ENCODE measurements around the gene ARHGEF10L. TPM values are rescaled to one million over a fixed set of nuclear protein-coding genes. Genes with fewer than 3 reads are reported as not detected.

ARHGEF10L gene
- total RNA-seq, 4 donors from 2014 or later, result 72.7 to 177 (median 156) TPM

DNA sequence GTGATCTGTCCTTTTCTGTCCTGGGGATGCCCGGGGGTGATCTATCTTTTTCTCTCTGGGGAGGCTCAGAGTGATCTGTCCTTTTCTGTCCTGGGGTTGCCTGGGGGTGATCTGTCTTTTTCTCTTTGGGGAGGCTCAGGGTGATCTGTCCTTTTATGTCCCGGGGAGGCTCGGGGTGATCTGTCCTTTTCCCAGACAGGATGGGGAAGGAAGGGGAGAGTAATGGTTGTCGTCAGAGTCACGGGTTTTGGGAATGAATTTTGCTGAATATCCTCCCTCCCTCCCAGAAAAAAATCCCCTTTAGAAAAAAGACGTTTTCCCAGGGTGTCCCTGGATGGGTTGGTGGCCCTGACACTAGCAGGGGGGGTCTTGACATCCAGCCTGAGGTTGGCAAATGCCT lies 91.5 kb downstream of the ARHGEF10L start:
- Histone ChIP-seq H3K36me3 (peaks cover 0 to 99% (median 0%) of the 10 kb centered on the region in 3 donors), H3K9me3 (no peaks in the 10 kb centered on the region), H3K27ac (no peak overlapping the region), H3K4me3 (no peak overlapping the region), H3K27me3 (no peaks in the 10 kb centered on the region), H3K4me1 (peaks cover 0 to 4% (median 1%) of the 10 kb centered on the region in 4 donors)
- no peak for TF ChIP-seq POLR2A (IDR thresholded peaks at IDR 0.05)
- TF ChIP-seq, protein P1, sequence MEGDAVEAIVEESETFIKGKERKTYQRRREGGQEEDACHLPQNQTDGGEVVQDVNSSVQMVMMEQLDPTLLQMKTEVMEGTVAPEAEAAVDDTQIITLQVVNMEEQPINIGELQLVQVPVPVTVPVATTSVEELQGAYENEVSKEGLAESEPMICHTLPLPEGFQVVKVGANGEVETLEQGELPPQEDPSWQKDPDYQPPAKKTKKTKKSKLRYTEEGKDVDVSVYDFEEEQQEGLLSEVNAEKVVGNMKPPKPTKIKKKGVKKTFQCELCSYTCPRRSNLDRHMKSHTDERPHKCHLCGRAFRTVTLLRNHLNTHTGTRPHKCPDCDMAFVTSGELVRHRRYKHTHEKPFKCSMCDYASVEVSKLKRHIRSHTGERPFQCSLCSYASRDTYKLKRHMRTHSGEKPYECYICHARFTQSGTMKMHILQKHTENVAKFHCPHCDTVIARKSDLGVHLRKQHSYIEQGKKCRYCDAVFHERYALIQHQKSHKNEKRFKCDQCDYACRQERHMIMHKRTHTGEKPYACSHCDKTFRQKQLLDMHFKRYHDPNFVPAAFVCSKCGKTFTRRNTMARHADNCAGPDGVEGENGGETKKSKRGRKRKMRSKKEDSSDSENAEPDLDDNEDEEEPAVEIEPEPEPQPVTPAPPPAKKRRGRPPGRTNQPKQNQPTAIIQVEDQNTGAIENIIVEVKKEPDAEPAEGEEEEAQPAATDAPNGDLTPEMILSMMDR (IDR thresholded peaks at IDR 0.05), result no peak
- DNase-seq, result no peak

DNA sequence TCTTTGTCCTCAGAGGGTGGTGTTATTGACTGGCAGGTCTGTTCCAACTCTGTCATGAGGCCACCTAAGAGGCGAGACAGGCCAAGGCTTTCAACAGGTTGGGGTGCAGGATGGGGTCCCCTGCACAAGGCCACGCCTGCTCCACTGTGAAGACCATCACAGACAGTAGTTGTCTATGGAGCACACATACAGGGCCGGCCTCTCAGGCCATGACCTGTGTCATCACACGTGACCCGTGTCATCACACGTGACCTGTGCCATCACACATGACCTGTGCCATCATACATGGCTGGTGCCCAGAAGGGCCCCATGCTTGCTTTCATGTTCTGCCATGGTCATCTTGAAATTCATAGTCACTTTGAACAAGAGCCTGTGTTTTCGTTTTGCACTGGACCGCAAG lies 91.9 kb downstream of the ARHGEF10L start:
- no peak for DNase-seq
- Histone ChIP-seq H3K27ac (no peak overlapping the region), H3K4me3 (no peak overlapping the region), H3K36me3 (peaks cover 0 to 99% (median 0%) of the 10 kb centered on the region in 3 donors), H3K27me3 (no peaks in the 10 kb centered on the region), H3K4me1 (peaks cover 0 to 4% (median 1%) of the 10 kb centered on the region in 4 donors), H3K9me3 (no peaks in the 10 kb centered on the region)
- TF ChIP-seq, protein P1 (IDR thresholded peaks at IDR 0.05), result no peak
- TF ChIP-seq POLR2A (IDR thresholded peaks at IDR 0.05), result no peak

DNA sequence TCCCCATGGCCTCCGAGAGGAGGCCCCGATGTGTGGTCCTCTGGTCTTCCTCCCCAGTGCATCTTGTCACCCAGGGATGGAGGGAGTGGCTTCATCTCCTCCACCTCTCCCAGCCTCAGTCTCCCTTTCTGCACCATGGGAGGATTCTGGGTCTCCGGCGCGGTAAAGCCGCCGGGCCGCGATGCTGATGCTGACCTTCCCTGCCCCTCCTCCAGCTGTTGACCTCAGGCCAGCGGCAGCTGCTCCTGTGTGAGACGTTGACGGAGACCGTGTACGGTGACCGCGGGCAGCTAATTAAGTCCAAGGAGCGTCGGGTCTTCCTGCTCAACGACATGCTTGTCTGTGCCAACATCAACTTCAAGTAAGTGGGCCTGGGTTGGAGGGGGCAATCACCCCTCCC lies 92.6 kb downstream of the ARHGEF10L start:
- H3K27ac ChIP-seq, result no peak overlapping the region
- peaks cover 0 to 99% (median 0%) of the 10 kb centered on the region in 3 donors for H3K36me3 ChIP-seq
- no peaks in the 10 kb centered on the region for H3K9me3 ChIP-seq
- DNase-seq, result no peak
- H3K4me3 ChIP-seq, result no peak overlapping the region
- TF ChIP-seq POLR2A (IDR thresholded peaks at IDR 0.05), result no peak
- TF ChIP-seq, protein P1 (IDR thresholded peaks at IDR 0.05), result no peak
- H3K4me1 ChIP-seq, result peaks cover 0 to 4% (median 1%) of the 10 kb centered on the region in 4 donors
- no peaks in the 10 kb centered on the region for H3K27me3 ChIP-seq

DNA sequence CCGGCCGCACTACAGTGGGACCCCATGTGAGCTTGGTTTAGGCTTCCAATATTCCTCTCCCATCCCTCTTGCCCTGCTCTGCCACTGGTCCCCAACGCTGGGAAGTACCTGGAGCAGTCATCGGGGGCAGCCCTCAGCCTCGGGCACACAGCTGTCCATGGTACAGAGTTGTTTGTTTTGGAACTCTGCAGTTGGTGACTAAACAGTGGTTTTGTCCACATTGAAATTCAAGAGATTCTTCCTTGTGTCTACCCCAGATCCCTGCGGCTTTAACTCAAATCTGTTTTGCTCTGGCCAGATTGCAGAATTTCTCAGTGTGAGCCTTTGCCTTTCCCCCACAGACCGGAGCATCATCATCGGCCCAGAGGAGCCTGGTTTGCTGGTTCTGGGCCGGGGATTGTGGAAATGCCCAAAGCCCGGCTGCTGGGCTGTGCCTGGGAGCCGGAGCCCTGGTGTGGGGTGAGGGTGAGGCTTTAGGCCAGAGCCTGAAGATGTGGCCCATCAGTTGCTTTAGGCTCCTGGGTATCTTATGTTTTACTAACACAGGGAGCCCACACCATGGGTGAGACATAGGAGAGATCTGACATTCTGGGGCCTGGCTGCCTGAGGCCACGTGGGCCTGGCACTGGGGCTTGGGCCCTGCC lies 93.2 kb downstream of the ARHGEF10L start:
- H3K9me3 ChIP-seq, result no peaks in the 10 kb centered on the region
- H3K27ac ChIP-seq, result no peak overlapping the region
- no peaks in the 10 kb centered on the region for H3K27me3 ChIP-seq
- H3K4me3 ChIP-seq, result no peak overlapping the region
- peaks cover 0 to 4% (median 1%) of the 10 kb centered on the region in 4 donors for H3K4me1 ChIP-seq
- no peak for DNase-seq
- TF ChIP-seq, protein P1 (IDR thresholded peaks at IDR 0.05), result no peak
- TF ChIP-seq POLR2A (IDR thresholded peaks at IDR 0.05), result no peak
- H3K36me3 ChIP-seq, result peaks cover 0 to 99% (median 0%) of the 10 kb centered on the region in 3 donors

DNA sequence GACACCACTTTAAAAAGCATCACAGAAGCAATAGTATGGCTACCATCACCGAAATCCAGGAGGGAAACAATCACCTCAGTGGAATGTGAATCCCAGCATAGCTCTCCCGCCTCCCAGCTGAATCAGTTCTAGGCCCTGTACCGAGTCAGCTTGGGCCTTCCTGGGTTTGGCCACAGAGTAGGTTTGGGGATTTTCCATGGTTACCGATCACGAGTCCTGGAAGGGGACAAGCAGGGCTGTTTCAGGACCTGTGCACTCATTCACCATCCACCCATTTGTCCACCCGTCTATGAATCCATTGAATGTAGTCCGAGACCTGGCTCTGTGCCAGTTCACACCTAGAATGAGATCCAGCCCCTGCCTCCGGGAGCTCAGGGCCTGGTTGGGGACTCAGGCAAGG lies 94.2 kb downstream of the ARHGEF10L start:
- Histone ChIP-seq H3K36me3 (peaks cover 0 to 99% (median 0%) of the 10 kb centered on the region in 3 donors), H3K27ac (no peak overlapping the region), H3K27me3 (no peaks in the 10 kb centered on the region), H3K9me3 (no peaks in the 10 kb centered on the region), H3K4me3 (no peak overlapping the region), H3K4me1 (peaks cover 0 to 4% (median 1%) of the 10 kb centered on the region in 4 donors)
- no peak for DNase-seq
- TF ChIP-seq, protein P1 (IDR thresholded peaks at IDR 0.05), result no peak
- TF ChIP-seq POLR2A (IDR thresholded peaks at IDR 0.05), result no peak

Measured in Peyer's patch (tissue), 4 donors.